Transverse colon (tissue), 3 donors: ENCODE results near the gene MPPED2.

Experiments used
- POLR2A ChIP-seq: fragments of 450-650 bp; IDR thresholded peaks from one replicate; pipeline ENCODE4 v1.6.1; 2016; ENCODE audit warnings: antibody characterized with exemption, mild to moderate bottlenecking, moderate library complexity
- TF ChIP-seq, protein P1 (sequence below), 5 experiments: fragments of 200-600 bp in 3 of 5; fragments of 450-650 bp in 2 of 5; sonication (generic) in 3 of 5; IDR thresholded peaks; 1 replicate in 2 of 5; 2 replicates in 3 of 5; pipeline ENCODE4 v1.5.1; 2016 to 2017; ENCODE audit warnings: antibody characterized with exemption in 5 of 5, inconsistent platforms in 3 of 5, mild to moderate bottlenecking in 2 of 5, moderate library complexity in 1 of 5

- TF ChIP-seq, protein P1, sequence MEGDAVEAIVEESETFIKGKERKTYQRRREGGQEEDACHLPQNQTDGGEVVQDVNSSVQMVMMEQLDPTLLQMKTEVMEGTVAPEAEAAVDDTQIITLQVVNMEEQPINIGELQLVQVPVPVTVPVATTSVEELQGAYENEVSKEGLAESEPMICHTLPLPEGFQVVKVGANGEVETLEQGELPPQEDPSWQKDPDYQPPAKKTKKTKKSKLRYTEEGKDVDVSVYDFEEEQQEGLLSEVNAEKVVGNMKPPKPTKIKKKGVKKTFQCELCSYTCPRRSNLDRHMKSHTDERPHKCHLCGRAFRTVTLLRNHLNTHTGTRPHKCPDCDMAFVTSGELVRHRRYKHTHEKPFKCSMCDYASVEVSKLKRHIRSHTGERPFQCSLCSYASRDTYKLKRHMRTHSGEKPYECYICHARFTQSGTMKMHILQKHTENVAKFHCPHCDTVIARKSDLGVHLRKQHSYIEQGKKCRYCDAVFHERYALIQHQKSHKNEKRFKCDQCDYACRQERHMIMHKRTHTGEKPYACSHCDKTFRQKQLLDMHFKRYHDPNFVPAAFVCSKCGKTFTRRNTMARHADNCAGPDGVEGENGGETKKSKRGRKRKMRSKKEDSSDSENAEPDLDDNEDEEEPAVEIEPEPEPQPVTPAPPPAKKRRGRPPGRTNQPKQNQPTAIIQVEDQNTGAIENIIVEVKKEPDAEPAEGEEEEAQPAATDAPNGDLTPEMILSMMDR (IDR thresholded peaks at IDR 0.05): no peak
- TF ChIP-seq POLR2A: no peak
Observed at GRCh38 chr11:30504468-30504867, 81.7 kb downstream of the MPPED2 start.
